ENCODE results near the gene RAB3C.
A peak's percentile ranks its signal among the peaks of the same experiment; 100 is the strongest.
"Not testable (repeated sequence)": the region's sequence is repeated elsewhere in the genome, so short reads cannot be mapped to it uniquely, and the experiment has no call there.

RAB3C gene, protein sequence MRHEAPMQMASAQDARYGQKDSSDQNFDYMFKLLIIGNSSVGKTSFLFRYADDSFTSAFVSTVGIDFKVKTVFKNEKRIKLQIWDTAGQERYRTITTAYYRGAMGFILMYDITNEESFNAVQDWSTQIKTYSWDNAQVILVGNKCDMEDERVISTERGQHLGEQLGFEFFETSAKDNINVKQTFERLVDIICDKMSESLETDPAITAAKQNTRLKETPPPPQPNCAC

GRCh38 chr5:58582803-58583491 is at the start of gene RAB3C:
TSS of gene RAB3C (plus strand) at chr5:58583075. CDS start at chr5:58583209, 134 bp downstream.
- DNase-seq (ENCODE audit: low spot score): peak; percentile 77

GRCh38 chr5:58541935-58542334 is 40.9 kb upstream of the RAB3C start:
- DNase-seq (ENCODE audit: low spot score): not testable (repeated sequence)

- no peak for DNase-seq (ENCODE audit: low spot score)
Measured at GRCh38 chr5:58542709-58543108, 40.2 kb upstream of the RAB3C start.

DNA sequence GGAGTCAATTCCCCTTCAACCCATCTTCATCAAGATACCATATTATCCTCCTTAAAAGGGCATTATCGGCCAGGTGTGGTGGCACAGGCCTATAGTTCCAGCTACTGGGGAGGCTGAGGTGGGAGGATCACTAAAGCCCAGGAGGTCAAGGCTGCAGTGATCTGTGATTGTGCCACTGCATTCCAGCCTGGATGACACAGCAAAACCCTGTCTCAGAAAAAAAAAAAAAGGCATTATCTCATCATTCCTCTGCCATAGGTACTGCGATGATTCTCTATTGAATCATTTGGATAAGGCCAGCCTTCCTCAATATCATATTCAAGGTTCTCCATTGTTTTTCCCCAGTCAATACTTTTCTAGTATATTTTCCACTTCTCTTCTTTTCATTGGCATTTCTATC is 39.2 kb upstream of the RAB3C start:
- no peak for DNase-seq (ENCODE audit: low spot score)

DNA sequence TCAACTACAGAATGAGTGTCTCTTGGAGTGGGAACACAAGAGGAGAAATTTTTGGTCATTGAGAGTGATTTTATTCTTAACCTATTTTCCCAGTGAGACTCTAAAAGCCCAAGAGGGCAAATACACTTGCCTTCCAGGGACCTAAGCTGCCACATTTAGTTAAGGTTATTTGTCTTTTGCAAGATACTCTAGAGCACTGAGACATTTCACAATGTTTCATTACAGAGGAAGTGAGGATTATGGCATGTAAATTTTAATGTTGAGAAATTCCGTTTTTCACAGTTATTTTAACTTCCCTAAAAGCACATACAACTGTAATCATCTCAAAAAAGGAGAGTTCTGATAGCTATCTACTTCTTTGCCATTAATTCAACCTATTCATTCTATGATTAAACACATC is 38.7 kb upstream of the RAB3C start:
- no peak for DNase-seq (ENCODE audit: low spot score)

DNA sequence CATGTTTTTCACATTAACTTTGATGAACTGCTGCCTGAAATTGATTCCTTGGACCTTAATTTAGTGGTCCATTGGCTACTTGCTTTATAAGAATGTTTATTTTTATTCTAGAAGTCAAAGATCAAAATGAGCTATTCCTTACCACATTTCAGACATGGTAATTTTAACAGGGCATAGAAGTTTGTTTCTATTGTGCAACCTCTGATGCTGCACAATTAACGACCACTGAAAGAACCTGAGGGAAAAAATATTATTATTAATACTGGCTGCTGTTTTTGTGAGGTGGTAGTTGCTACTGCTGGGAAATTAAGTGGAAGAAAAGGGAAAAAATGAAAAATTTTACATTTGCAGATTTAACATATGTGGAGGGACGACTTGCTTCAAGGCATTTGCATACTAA is 37.9 kb upstream of the RAB3C start:
- DNase-seq (ENCODE audit: low spot score): no peak

DNA sequence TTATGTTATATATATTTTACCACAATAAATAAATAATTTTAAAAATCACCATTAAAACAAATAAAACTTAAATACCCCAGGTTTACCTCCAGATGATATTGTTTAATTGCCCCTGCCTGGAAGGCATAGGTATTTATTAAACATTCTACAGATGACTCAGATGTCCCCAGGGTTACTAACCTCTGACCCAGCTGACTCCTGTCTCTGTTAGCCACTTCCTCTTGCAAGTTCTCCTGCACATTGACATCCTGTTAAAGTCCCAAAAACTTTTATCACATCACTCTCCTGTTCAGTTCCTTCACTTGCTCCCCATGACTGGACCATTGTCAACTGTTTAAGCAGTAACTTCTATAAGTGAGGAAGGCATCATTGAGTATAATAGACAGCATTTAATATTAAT is 37.0 kb upstream of the RAB3C start:
- no peak for DNase-seq (ENCODE audit: low spot score)

- no peak for DNase-seq (ENCODE audit: low spot score)
Measured at GRCh38 chr5:58548068-58548467, 34.8 kb upstream of the RAB3C start.

DNA sequence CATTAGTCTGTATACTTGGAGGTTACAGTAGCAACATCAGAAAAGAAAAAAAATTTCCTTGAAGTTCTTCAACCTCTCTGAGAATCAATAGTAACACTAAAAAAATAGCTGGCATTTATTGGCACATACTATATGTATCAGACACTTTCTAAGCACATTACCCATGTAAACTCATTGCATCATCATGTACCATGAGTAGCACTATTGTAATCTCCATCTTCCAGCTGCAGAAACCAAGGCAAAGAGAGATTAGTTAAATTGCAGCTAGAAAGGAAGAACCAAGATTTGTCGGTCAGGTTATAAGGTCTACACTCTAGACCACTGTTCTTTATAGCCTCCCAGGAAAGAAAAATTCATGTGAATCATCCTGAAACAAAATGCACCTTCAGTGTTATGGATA is 31.4 kb upstream of the RAB3C start:
- DNase-seq (ENCODE audit: low spot score): no peak

- DNase-seq (ENCODE audit: low spot score): not testable (repeated sequence)
Measured at GRCh38 chr5:58557665-58558338, 25.1 kb upstream of the RAB3C start.

GRCh38 chr5:58563016-58563700 is 19.7 kb upstream of the RAB3C start:
- not testable (repeated sequence) for DNase-seq (ENCODE audit: low spot score)

GRCh38 chr5:58564043-58564832 is 18.6 kb upstream of the RAB3C start:
- not testable (repeated sequence) for DNase-seq (ENCODE audit: low spot score)

- no peak for DNase-seq (ENCODE audit: low spot score)
Measured at GRCh38 chr5:58565033-58565432, 17.8 kb upstream of the RAB3C start.

GRCh38 chr5:58571501-58571900 is 11.4 kb upstream of the RAB3C start:
- DNase-seq (ENCODE audit: low spot score): no peak

DNA sequence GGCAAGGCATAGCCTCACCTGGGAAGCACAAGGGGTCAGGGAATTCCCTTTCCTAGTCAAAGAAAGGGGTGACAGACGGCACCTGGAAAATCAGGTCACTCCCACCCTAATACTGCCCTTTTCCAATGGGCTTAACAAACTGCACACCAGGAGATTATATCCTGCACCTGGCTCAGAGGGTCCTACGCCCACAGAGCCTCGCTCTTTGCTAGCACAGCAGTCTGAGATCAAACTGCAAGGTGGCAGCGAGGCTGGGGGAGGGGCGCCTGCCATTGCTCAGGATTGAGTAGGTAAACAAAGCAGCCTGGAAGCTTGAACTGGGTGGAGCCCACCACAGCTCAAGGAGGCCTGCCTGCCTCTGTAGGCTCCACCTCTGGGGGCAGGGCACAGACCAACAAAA is 9.9 kb upstream of the RAB3C start:
- DNase-seq (ENCODE audit: low spot score): not testable (repeated sequence)

DNA sequence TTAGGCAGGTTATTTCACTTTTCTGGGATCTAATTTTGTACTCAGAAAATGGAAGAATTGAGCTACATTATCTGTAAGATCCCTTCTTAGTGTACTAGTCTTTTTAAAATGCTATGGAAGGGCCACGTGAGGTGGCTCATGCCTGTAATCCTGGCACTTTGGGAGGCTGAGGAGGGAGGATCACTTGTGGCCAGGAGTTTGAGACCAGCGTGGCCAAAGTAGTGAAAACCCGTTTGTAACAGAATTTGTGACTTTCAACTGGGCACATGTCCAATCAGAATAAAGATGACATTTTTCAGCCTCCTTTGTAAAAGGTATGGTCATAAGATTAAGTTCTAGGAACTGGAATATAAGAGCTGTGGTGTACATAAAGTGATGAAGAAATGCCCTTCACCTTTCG is 3.1 kb upstream of the RAB3C start:
- no peak for DNase-seq (ENCODE audit: low spot score)

GRCh38 chr5:58582019-58582802 is 664 bp upstream of the RAB3C start:
- no peak for DNase-seq (ENCODE audit: low spot score)

DNA sequence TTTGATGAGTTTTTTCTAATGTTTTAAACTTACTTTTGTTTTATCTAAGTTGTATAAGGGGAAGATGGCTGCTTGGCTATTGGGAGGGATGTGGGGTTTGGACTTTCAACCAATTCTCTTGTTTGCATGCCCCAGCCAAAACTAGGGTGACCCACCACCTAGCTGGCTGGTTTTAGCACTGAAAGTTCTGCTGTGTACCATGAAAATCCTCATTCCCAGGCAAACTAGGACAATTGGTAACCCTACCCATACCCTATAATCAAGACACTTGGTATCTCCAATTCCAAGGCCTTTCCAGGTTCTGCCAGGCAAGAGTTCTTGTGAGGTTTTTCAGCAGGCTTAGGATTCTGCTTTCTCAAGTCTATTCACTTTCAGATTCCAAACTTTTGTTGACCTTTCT is 13.1 kb downstream of the RAB3C start:
- no peak for DNase-seq (ENCODE audit: low spot score)

GRCh38 chr5:58598440-58598839 is 15.6 kb downstream of the RAB3C start:
- DNase-seq (ENCODE audit: low spot score): no peak

- no peak for DNase-seq (ENCODE audit: low spot score)
Measured at GRCh38 chr5:58599217-58599616, 16.3 kb downstream of the RAB3C start.

DNA sequence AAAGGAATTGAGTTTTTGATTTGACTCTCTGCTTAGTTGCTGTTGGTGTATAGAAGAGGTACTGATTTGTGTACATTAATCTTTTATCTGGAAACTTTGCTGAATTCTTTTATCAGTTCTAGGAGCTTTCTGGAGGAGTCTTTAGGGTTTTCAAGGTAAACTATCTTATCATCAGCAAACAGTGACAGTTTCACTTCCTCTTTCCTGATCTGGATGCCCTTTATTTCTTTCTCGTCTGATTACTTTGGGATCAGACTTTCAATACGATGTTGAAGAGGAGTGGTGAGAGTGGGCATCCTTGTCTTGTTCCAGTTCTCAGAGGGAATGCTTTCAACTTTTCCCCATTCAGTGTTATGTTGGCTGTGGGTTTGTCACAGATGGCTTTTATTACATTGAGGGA is 17.7 kb downstream of the RAB3C start:
- not testable (repeated sequence) for DNase-seq (ENCODE audit: low spot score)
